Measurements from ENCODE around the gene AAK1. TPM values are rescaled to one million over a fixed set of nuclear protein-coding genes. Genes with fewer than 3 reads are reported as not detected.

AAK1 gene
- total and polyA plus RNA-seq, 2 experiments from 2014 or later, result 39.0 to 52.4 TPM

GRCh38 chr2:69509011-69509749 lies 134.4 kb downstream of the AAK1 start (continued):
- TF ChIP-seq EZH2 (IDR thresholded peaks at IDR 0.05; ENCODE audit: low read depth, unreplicated experiment) (no peak), STAT1 (IDR thresholded peaks at IDR 0.05; ENCODE audit: unreplicated experiment) (no peak), EZH2phosphoT487 (IDR thresholded peaks at IDR 0.05; ENCODE audit: unreplicated experiment) (no peak), POLR2AphosphoS5 (IDR thresholded peaks at IDR 0.05; ENCODE audit: low read depth) (no peak)

- Histone ChIP-seq H3K4me2 (no peak overlapping the region), H3K4me1 (ENCODE audit: insufficient read depth) (0 out of 2 replicates have a peak, but pooled peaks cover 4% of the 10 kb centered on the region), H3F3A (replicated peaks; ENCODE audit: low read depth) (no peaks in the 10 kb centered on the region), H2AFZ (no peak overlapping the region), H3K36me3 (ENCODE audit: insufficient read depth) (peaks cover 5% of the 10 kb centered on the region; the same call in 1 of the 2 replicates), H3K79me2 (replicated peaks; ENCODE audit: insufficient read depth) (no peaks in the 10 kb centered on the region), H3K27ac (ENCODE audit: low read depth) (no peak overlapping the region), H4K20me1 (replicated peaks; ENCODE audit: insufficient read depth) (no peaks in the 10 kb centered on the region), H3K27me3 (ENCODE audit: insufficient read depth) (no peaks in the 10 kb centered on the region), H3K9me2 (ENCODE audit: insufficient read depth) (no peaks in the 10 kb centered on the region), H3K4me3 (no peak overlapping the region)
- H3K27me3 Mint-ChIP-seq (ENCODE audit: insufficient read depth, low read depth, poor library complexity), result peaks cover 2% of the 10 kb centered on the region
- peaks cover 15% of the 10 kb centered on the region for H3K36me3 Mint-ChIP-seq (ENCODE audit: low read depth)
- no peak for DNase-seq (ENCODE audit: low spot score)
- no peak for ATAC-seq
- H3K4me1 Mint-ChIP-seq, result peaks cover 11% of the 10 kb centered on the region
- no peak overlapping the region for H3K27ac Mint-ChIP-seq
- H3K4me3 Mint-ChIP-seq, result no peak overlapping the region
- no peaks in the 10 kb centered on the region for H3K9me3 Mint-ChIP-seq
- TF ChIP-seq CTCF (conservative IDR thresholded peaks at IDR 0.05; ENCODE audit: low read depth in 2 of 2) (no peak), POLR2AphosphoS5 (IDR thresholded peaks at IDR 0.05; ENCODE audit: low read depth) (no peak), EZH2phosphoT487 (IDR thresholded peaks at IDR 0.05; ENCODE audit: unreplicated experiment) (no peak), ZNF114 (CRISPR knock-in tag; IDR thresholded peaks at IDR 0.05) (no peak), JUNB (IDR thresholded peaks at IDR 0.05; ENCODE audit: unreplicated experiment) (no peak), ETS1 (IDR thresholded peaks at IDR 0.05) (no peak), EZH2 (IDR thresholded peaks at IDR 0.05; ENCODE audit: low read depth, unreplicated experiment) (no peak), CREB1 (CRISPR knock-in tag; IDR thresholded peaks at IDR 0.05; ENCODE audit: low read depth) (no peak), REST (IDR thresholded peaks at IDR 0.05; ENCODE audit: unreplicated experiment) (no peak), ZNF462 (CRISPR knock-in tag; IDR thresholded peaks at IDR 0.05) (no peak), NANOG (IDR thresholded peaks at IDR 0.05; ENCODE audit: borderline replicate concordance) (no peak)
Measured at GRCh38 chr2:69505710-69506109, 137.8 kb downstream of the AAK1 start.

All from GM23338 (cell line).